HG03103 (cell line): Measurements from ENCODE around the gene TMEM39A.
A peak's percentile ranks its signal among the peaks of the same experiment; 100 is the strongest.

Experiments
- ATAC-seq: cut with Tn5 transposase; IDR thresholded peaks from one replicate; pipeline ENCODE4 v1.9.1; 2021; ENCODE audit warnings: low read depth; ENCODE audit not compliant: unreplicated experiment

The TMEM39A gene

DNA sequence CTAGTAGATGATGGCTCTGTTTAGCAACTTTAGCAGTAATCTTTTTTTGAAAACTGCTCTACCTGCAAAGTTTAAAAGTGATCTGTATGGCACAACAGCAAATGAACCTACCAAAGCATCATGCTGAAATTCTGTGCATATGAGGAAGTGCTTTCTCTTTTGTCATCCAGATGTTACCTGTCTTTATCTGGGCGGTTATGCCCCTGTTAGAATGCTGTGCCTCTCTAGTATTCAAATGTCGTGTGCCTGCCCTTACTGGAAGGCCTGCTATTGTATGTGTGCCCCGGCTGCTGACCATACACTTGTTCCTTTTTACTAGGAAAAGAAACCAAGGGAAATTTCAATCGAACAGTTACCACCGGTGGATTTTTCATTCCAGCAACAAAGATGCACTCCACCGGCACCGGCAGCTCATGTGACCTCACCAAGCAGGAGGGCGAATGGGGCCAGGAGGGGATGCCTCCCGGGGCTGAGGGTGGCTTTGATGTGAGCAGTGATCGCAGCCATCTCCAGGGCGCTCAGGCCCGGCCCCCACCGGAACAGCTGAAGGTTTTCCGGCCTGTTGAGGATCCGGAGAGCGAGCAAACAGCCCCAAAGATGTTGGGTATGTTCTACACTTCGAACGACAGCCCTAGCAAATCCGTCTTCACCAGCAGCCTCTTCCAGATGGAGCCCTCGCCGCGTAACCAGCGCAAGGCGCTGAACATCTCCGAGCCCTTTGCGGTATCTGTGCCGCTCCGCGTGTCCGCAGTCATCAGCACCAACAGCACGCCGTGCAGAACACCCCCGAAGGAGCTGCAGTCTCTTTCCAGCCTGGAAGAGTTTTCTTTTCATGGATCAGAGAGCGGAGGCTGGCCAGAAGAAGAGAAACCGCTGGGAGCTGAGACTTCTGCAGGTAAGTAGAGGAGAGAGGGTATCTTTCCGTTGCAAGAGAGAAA is 61.6 kb downstream of the TMEM39A start:
- peak; percentile 60 for ATAC-seq

DNA sequence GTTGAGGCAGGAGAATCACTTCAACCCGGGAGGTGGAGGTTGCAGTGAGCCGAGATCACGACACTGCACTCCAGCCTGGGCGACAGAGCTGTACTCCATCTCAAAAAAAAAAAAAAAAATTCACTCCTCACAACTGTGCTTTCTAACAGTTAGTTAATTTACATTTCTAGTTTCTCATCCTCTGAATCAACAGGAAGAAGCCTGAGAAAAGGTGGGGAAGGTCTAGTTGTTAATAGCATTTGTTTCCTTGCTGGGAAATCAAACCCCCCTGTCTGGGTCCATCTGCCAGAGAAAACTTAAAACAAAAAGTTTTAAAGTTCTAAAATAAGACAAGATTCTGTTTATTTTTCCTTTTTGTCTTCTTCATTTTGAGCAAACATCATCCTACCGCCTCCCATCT is 62.3 kb downstream of the TMEM39A start:
- ATAC-seq, result peak; percentile 42

DNA sequence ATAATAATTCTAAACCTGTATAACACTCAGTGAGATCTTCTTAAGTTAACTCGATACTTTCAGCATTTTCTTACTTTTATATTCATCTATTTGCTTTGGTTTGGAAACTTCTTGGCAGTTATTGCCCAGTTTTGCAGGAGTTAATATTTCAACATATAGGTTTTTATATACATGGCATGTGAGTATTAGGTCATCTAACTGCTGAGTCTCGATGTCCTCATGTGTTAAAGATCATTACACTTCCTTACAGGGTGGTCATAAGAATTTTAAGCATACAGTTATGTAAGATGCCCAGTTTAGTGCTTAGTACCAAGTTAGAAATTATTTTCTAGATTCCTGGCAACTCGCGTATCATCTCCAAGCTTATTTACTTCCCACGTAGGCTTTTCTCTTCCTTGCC is 62.9 kb downstream of the TMEM39A start:
- ATAC-seq, result no peak

DNA sequence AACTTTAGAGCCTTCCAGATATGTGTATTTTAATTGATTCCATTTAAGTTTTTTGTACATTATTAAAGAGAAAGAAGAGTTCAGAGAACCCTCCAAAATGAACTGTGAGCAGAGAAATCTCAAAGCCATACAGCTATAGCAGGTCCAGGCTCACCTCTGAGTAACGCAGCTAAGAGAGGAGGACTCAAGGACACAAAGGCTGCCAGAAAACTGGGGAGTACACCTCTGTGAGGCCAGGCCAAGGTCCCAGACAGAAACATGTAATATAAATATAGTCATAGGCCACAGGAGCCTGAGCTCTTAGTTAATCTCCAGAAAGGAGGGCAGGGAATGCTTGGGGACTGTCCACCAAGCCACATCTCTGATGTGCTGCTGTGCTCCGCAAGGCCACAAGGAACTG is 66.5 kb downstream of the TMEM39A start:
- ATAC-seq, result no peak

DNA sequence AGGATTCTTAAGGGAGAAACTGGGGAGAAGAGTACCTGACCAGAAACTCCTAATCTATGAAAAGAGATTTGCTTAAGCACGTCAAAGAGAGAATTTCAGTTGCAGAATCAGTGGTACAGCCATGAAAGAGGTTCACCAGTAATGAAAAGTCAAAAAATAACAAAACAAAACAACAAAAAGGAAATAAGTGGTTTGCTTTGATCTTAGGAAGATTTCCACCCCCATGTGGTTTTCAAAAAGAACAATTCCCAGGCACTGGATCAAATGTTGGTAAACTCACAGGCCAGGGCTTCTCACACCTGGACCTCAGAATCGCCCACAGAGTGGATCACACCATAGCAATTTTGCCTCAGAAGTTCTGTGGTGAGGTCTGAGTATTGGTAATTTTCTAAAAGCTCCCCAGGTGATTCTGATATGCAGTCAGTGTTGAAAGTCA is 67.5 kb downstream of the TMEM39A start:
- peak; percentile 56 for ATAC-seq

DNA sequence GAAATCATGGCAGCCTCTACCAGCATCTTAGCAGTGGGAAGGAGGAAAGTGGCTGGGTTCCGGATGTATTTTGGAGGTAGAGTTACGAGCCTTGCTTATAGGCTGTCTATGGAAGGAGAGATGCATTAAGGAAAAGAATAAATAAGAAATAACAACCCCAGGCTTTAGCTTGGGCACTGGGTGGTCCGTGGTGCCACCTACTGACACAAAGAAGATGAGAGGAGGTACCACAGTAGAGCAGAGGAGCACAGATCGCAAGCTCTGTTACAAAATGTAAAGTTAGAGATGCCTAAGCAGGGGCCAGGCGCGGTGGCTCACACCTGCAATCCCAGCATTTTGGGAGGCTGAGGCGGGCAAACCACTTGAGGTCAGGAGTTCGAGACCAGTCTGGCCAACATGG is 74.8 kb downstream of the TMEM39A start:
- no peak for ATAC-seq

DNA sequence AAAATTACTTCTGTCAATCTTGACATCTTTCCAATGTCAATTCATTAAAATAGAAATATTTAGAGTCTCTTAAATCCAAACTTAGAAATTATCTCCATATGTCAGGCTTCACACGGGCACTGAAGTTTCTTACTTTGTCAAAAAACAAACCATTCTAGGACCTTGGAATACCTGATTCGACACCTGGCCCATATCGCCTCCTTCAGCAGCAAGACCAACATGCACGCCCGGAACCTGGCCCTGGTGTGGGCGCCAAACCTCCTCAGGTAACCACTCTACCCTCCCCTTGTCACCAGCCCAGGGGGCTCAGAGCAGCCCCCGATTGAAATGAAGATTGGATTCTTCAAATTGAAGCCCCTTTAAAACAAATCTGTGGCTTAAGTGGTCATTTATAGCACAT is 81.3 kb downstream of the TMEM39A start:
- no peak for ATAC-seq

DNA sequence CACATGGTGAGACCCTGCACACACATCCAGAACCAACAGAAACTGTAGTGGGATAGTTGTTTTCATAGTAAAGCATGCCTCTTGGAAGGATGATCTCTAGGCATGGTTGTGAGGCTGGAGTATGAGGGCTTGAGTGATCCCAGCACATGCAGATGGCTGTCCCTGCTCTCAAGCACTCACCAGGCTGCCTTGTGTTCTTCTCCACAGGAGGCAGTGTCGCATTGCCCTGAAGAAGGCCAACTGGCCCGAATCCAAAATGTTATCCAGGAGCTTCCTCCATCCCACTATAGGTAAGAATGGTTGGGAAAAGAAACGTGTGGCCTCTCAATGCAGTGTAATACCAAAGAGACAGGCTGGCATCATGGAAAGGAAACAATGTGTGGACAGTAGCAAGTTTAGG is 82.7 kb downstream of the TMEM39A start:
- no peak for ATAC-seq
